GM19397 (cell line): ENCODE measurements around the gene CRY1.
"Not testable (repeated sequence)": the region's sequence is repeated elsewhere in the genome, so short reads cannot be mapped to it uniquely, and the experiment has no call there.

Experiments
- ATAC-seq: cut with Tn5 transposase; IDR thresholded peaks from one replicate; pipeline ENCODE4 v1.9.1; 2021; ENCODE audit warnings: mild to moderate bottlenecking, moderate library complexity; ENCODE audit not compliant: unreplicated experiment

Gene CRY1

GRCh38 chr12:107108995-107109508, 15.7 kb upstream of the CRY1 start:
- ATAC-seq: no peak

GRCh38 chr12:107108366-107108765, 15.0 kb upstream of the CRY1 start:
- not testable (repeated sequence) for ATAC-seq

- no peak for ATAC-seq
These were observed 14.0 kb upstream of the CRY1 start for GRCh38 chr12:107107381-107107780.

- no peak for ATAC-seq
These were observed 13.1 kb upstream of the CRY1 start for GRCh38 chr12:107106241-107107025.

- ATAC-seq: no peak
These were observed 12.0 kb upstream of the CRY1 start for GRCh38 chr12:107105410-107105703.

GRCh38 chr12:107103516-107103915, 10.2 kb upstream of the CRY1 start:
- no peak for ATAC-seq

- ATAC-seq: no peak
These were observed 9.7 kb upstream of the CRY1 start for GRCh38 chr12:107103097-107103496.

- ATAC-seq: no peak
These were observed 8.9 kb upstream of the CRY1 start for GRCh38 chr12:107102294-107102693.

GRCh38 chr12:107101651-107102050, 8.3 kb upstream of the CRY1 start:
- ATAC-seq: no peak

- ATAC-seq: no peak
These were observed 6.6 kb upstream of the CRY1 start for GRCh38 chr12:107099917-107100316.

- ATAC-seq: no peak
These were observed 3.2 kb upstream of the CRY1 start for GRCh38 chr12:107096571-107096970.

- no peak for ATAC-seq
These were observed 767 bp upstream of the CRY1 start for GRCh38 chr12:107094183-107094448.

- peak; percentile 20 for ATAC-seq
These were observed 506 bp downstream of the CRY1 start for GRCh38 chr12:107092669-107093416.

- no peak for ATAC-seq
These were observed 1.2 kb downstream of the CRY1 start for GRCh38 chr12:107091989-107092641.

GRCh38 chr12:107091381-107091780, 2.0 kb downstream of the CRY1 start:
- no peak for ATAC-seq

GRCh38 chr12:107090711-107091110, 2.6 kb downstream of the CRY1 start:
- no peak for ATAC-seq

- ATAC-seq: no peak
These were observed 4.4 kb downstream of the CRY1 start for GRCh38 chr12:107088912-107089311.

- no peak for ATAC-seq
These were observed 7.0 kb downstream of the CRY1 start for GRCh38 chr12:107086314-107086713.

- ATAC-seq: no peak
These were observed 11.6 kb downstream of the CRY1 start for GRCh38 chr12:107081778-107082177.

- ATAC-seq: no peak
These were observed 13.1 kb downstream of the CRY1 start for GRCh38 chr12:107080299-107080698.

GRCh38 chr12:107079172-107080011, 14.0 kb downstream of the CRY1 start:
- no peak for ATAC-seq
